Measurements from ENCODE around the gene CDIPT.

CDIPT gene

DNA sequence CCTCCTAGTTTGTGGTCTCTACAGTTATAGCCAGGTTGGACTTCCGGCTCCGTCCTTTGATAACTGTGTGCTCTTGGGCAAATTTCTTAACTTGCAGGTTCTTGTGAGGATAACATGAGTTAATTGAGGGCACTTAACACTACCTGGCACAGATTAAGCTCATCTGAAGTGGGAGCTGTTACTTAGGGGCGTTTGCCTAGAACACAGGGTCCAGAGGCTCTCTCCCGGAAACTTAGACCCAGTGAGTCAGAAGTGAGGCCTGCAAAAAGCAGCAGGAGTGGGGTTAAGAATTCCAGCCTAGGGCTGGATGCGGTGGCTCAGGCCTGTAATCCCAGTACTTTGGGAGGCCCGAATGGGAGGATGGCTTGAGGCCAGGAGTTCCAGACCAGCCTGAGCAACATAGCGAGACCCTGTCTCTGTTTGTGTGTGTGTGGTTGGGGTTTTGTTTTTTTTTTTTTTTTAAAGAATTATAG is 41.3 kb downstream of the CDIPT start:
- in situ Hi-C loops (cut with MboI; ENCODE audit: low sequenced_read_pairs) = no loop called here
- peaks cover 36% of the 10 kb centered on the region for H3K36me3 ChIP-seq (replicated peaks)
- H3K4me1 ChIP-seq = peaks cover 15% of the 10 kb centered on the region
- no peaks in the 10 kb centered on the region for H3K27me3 ChIP-seq (ENCODE audit: low read depth)
- no peak for DNase-seq (ENCODE audit: low spot score in 2 of 2)
- H3K4me3 ChIP-seq = no peak overlapping the region
- no peaks in the 10 kb centered on the region for H3K9me3 ChIP-seq

GRCh38 chr16:29820730-29821642 is 42.0 kb downstream of the CDIPT start:
- H3K36me3 ChIP-seq (replicated peaks) = peaks cover 36% of the 10 kb centered on the region
- H3K4me1 ChIP-seq = peaks cover 15% of the 10 kb centered on the region
- peak overlapping the region; percentile 20; the same call in 1 of the 2 replicates for H3K4me3 ChIP-seq
- H3K9me3 ChIP-seq = no peaks in the 10 kb centered on the region
- no peaks in the 10 kb centered on the region for H3K27me3 ChIP-seq (ENCODE audit: low read depth)
- in situ Hi-C loops (cut with MboI; ENCODE audit: low sequenced_read_pairs) = no loop called here
- no peak for DNase-seq (ENCODE audit: low spot score in 2 of 2)

DNA sequence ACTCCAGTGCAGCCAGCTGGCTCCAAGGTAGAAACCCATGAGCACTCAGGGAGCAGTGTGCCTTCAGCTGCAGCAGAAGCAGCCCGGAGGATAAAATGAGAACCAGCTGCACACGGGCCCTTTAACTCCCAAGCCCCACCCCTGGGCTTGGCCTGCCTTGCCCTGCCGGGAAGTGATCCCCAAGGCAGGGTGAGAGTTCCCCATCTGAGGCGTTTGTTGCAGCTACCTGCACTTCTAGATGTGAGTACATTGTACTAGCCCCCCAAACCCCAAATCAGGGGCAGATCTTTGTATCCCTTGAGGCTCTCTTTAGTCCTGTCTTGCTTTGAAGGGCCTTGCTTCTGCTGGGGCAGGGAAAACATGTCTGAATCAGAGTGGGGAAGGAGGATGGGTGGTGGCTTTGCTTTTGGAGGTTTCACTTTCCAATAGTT is 42.7 kb downstream of the CDIPT start, which contains the start of gene MVP:
TSS of gene MVP (plus strand) at position 192 of the 431 bp plus-strand sequence. CDS start 10,088 bp downstream, outside the sequence.
- peak in 1 of 2 experiments; percentile 53 for DNase-seq (ENCODE audit: low spot score in 2 of 2)
- Histone ChIP-seq H3K9me3 (no peaks in the 10 kb centered on the region), H3K4me1 (peaks cover 16% of the 10 kb centered on the region), H3K4me3 (peak within 1 kb of the TSS; percentile 20), H3K27me3 (ENCODE audit: low read depth) (no peaks in the 10 kb centered on the region), H3K36me3 (replicated peaks) (peaks cover 36% of the 10 kb centered on the region)
- in situ Hi-C loops (cut with MboI; ENCODE audit: low sequenced_read_pairs) = no loop called here

GRCh38 chr16:29819506-29819905 is 43.5 kb downstream of the CDIPT start:
- in situ Hi-C loops (cut with MboI; ENCODE audit: low sequenced_read_pairs) = no loop called here
- no peaks in the 10 kb centered on the region for H3K27me3 ChIP-seq (ENCODE audit: low read depth)
- DNase-seq (ENCODE audit: low spot score in 2 of 2) = no peak
- no peak overlapping the region for H3K4me3 ChIP-seq
- H3K9me3 ChIP-seq = no peaks in the 10 kb centered on the region
- peaks cover 21% of the 10 kb centered on the region for H3K4me1 ChIP-seq
- peaks cover 36% of the 10 kb centered on the region for H3K36me3 ChIP-seq (replicated peaks)

GRCh38 chr16:29818082-29818481 is 44.9 kb downstream of the CDIPT start:
- no peaks in the 10 kb centered on the region for H3K27me3 ChIP-seq (ENCODE audit: low read depth)
- H3K36me3 ChIP-seq (replicated peaks) = peaks cover 36% of the 10 kb centered on the region
- in situ Hi-C loops (cut with MboI; ENCODE audit: low sequenced_read_pairs) = no loop called here
- DNase-seq (ENCODE audit: low spot score in 2 of 2) = no peak
- H3K9me3 ChIP-seq = no peaks in the 10 kb centered on the region
- no peak overlapping the region for H3K4me3 ChIP-seq
- H3K4me1 ChIP-seq = peaks cover 22% of the 10 kb centered on the region

DNA sequence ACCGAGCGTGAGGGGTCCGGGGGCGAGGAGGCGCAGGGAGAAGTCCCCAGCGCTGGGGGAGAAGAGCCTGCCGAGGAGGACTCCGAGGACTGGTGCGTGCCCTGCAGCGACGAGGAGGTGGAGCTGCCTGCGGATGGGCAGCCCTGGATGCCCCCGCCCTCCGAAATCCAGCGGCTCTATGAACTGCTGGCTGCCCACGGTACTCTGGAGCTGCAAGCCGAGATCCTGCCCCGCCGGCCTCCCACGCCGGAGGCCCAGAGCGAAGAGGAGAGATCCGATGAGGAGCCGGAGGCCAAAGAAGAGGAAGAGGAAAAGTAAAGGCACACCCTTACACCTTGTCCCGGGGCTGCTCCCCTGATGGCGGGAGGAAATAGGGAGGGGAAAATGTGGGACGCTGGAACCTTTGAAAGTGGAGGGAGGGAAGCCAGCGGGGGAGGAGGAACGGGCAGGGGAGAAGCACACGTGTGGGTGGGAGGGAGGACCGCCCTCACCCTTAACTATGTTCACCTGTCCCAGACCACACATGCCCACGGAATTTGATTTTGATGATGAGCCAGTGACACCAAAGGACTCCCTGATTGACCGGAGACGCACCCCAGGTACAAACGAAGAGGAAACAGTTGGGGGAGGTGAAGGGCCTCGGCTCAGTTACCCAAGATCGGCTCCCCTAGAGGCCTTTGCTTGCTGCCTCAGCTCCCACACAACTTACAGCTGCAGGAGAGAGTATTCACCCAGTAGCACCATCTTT is 46.2 kb downstream of the CDIPT start:
- peak overlapping the region; percentile 69 for H3K4me3 ChIP-seq
- peaks cover 27% of the 10 kb centered on the region for H3K4me1 ChIP-seq
- DNase-seq (ENCODE audit: low spot score in 2 of 2) = peak; percentile 57 to 78
- in situ Hi-C loops (cut with MboI; ENCODE audit: low sequenced_read_pairs) = no loop called here
- peaks cover 36% of the 10 kb centered on the region for H3K36me3 ChIP-seq (replicated peaks)
- no peaks in the 10 kb centered on the region for H3K9me3 ChIP-seq
- H3K27me3 ChIP-seq (ENCODE audit: low read depth) = no peaks in the 10 kb centered on the region

DNA sequence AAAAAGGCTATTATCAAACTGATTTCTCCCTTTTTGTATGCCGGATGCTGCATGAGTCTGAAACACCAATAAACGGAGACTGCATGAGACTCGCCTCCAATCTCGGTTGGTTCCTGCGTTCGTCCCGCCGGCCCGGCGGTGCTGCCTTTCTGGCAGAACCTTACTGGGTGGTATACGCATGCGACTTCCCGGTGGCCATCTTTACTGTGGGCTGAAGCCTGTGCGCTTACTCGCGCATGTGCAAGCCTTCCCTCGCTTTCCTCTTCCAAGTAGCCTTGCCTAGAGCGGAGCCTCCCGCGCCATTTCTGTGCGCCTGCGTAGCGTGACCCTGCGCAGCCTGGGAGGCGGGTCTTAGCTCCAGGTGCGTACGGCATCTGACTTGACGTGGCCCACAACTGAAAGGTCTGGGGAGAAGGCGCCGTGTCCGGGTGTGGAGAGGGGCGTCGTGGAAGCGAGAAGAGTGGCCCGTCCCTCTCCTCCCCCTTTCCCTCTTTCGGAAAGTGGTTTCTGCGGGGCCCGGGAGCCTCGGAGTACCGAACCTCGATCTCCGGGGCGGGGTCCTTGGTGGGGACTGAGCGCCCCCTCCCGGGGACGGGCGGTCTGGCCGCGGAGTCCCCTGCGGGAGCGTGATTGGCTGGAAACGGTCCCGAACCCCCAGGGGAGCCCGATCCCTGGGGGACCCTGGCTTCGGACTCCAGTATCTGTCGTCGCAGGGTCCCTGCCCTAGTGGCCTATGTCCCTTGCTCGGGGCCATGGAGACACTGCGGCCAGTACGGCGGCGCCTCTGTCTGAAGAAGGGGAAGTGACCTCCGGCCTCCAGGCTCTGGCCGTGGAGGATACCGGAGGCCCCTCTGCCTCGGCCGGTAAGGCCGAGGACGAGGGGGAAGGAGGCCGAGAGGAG is 47.0 kb downstream of the CDIPT start, which contains the start of gene PAGR1:
TSS of gene PAGR1 (plus strand) at position 360 of the 901 bp plus-strand sequence. CDS start at position 734, 374 bp downstream.
- Histone ChIP-seq H3K4me1 (peaks cover 30% of the 10 kb centered on the region), H3K9me3 (no peaks in the 10 kb centered on the region), H3K36me3 (replicated peaks) (peaks cover 35% of the 10 kb centered on the region), H3K27me3 (ENCODE audit: low read depth) (no peaks in the 10 kb centered on the region), H3K4me3 (peak within 1 kb of the TSS; percentile 69)
- peak; percentile 98 for DNase-seq (ENCODE audit: low spot score in 2 of 2)
- in situ Hi-C loops (cut with MboI; ENCODE audit: low sequenced_read_pairs) = no loop called here

- Histone ChIP-seq H3K9me3 (no peaks in the 10 kb centered on the region), H3K36me3 (replicated peaks) (peaks cover 29% of the 10 kb centered on the region), H3K27me3 (ENCODE audit: low read depth) (no peaks in the 10 kb centered on the region), H3K4me3 (peak overlapping the region; percentile 69), H3K4me1 (peaks cover 36% of the 10 kb centered on the region)
- in situ Hi-C loops (cut with MboI; ENCODE audit: low sequenced_read_pairs) = no loop called here
- DNase-seq (ENCODE audit: low spot score in 2 of 2) = peak; percentile 19 to 69
Observed at GRCh38 chr16:29815032-29815721, 47.8 kb downstream of the CDIPT start.

GRCh38 chr16:29814592-29814991 is 48.4 kb downstream of the CDIPT start:
- no peak for DNase-seq (ENCODE audit: low spot score in 2 of 2)
- Histone ChIP-seq H3K27me3 (ENCODE audit: low read depth) (no peaks in the 10 kb centered on the region), H3K4me1 (peaks cover 36% of the 10 kb centered on the region), H3K36me3 (replicated peaks) (peaks cover 27% of the 10 kb centered on the region), H3K9me3 (no peaks in the 10 kb centered on the region), H3K4me3 (no peak overlapping the region)
- in situ Hi-C loops (cut with MboI; ENCODE audit: low sequenced_read_pairs) = no loop called here

DNA sequence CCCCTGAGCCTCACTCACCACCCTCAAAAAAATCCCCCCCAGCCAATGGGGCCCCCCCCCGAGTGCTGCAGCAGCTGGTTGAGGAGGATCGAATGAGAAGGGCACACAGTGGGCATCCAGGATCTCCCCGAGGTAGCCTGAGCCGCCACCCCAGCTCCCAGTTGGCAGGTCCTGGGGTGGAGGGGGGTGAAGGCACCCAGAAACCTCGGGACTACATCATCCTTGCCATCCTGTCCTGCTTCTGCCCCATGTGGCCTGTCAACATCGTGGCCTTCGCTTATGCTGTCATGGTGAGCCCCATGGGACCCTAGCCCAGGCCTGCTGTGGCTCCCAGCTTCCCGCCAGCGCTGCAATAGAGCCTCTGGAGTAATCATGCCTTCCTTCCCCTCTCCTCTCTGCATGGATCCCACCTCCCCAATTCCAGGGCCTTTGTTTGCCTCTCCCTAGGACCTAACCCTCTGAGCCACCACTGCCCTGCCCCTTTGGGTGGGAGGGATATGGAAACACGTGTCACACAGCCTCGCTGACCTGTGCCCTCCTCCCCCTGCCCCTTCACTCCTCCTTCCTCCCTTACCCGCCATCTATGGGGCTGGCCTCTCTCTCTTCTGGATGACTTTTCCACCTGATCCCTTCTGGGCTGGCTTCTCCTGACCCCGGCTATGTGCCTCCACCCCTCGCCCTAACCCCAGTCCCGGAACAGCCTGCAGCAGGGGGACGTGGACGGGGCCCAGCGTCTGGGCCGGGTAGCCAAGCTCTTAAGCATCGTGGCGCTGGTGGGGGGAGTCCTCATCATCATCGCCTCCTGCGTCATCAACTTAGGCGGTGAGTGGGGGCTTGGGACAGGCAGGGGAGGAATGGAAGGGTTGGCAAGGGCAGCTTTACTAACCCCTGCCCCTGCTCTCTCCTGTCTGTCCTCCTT is 49.1 kb downstream of the CDIPT start:
- Histone ChIP-seq H3K27me3 (ENCODE audit: low read depth) (no peaks in the 10 kb centered on the region), H3K36me3 (replicated peaks) (peaks cover 26% of the 10 kb centered on the region), H3K9me3 (no peaks in the 10 kb centered on the region), H3K4me1 (peaks cover 40% of the 10 kb centered on the region), H3K4me3 (no peak overlapping the region)
- DNase-seq (ENCODE audit: low spot score in 2 of 2) = no peak
- in situ Hi-C loops (cut with MboI; ENCODE audit: low sequenced_read_pairs) = no loop called here

GRCh38 chr16:29812754-29813643 is 50.0 kb downstream of the CDIPT start:
- in situ Hi-C loops (cut with MboI; ENCODE audit: low sequenced_read_pairs) = no loop called here
- no peaks in the 10 kb centered on the region for H3K9me3 ChIP-seq
- peaks cover 38% of the 10 kb centered on the region for H3K4me1 ChIP-seq
- H3K27me3 ChIP-seq (ENCODE audit: low read depth) = no peaks in the 10 kb centered on the region
- peak overlapping the region; percentile 54 for H3K4me3 ChIP-seq
- peaks cover 26% of the 10 kb centered on the region for H3K36me3 ChIP-seq (replicated peaks)
- DNase-seq (ENCODE audit: low spot score in 2 of 2) = no peak
